ENCODE data around the gene CCNK. TPM values are rescaled to one million over a fixed set of nuclear protein-coding genes. Genes with fewer than 3 reads are reported as not detected.

Gene CCNK
- total RNA-seq, 2 donors from 2014 or later, result 5.3 to 9.6 TPM

GRCh38 chr14:99497894-99498293 is 16.7 kb downstream of the CCNK start:
- H3K27me3 ChIP-seq, result no peaks in the 10 kb centered on the region
- intact Hi-C loops (cut with DNase I), result no loop called here
- H3K4me3 ChIP-seq, result no peak overlapping the region
- peaks cover 19 to 35% of the 10 kb centered on the region in 2 donors for H3K36me3 ChIP-seq (replicated peaks in 1 of 2; ENCODE audit: insufficient read depth in 1 of 2, low read depth in 2 of 2)
- WGBS, 2 donors, result 88 to 95% methylated on average over 3 of the region's 3 CpGs
- no peak for DNase-seq
- no peak for TF ChIP-seq POLR2A (IDR thresholded peaks at IDR 0.05)
- no peak overlapping the region for H3K27ac ChIP-seq
- H3K9me3 ChIP-seq, result no peaks in the 10 kb centered on the region
- H3K4me1 ChIP-seq, result no peaks in the 10 kb centered on the region
- ATAC-seq, result no peak

GRCh38 chr14:99502989-99503421 is 21.8 kb downstream of the CCNK start:
- DNase-seq, result no peak
- intact Hi-C loops (cut with DNase I), result no loop called here
- WGBS, 2 donors, result 79 to 83% methylated on average over 5 to 14 of the region's 14 CpGs
- no peaks in the 10 kb centered on the region for H3K27me3 ChIP-seq
- no peak for TF ChIP-seq POLR2A (IDR thresholded peaks at IDR 0.05)
- no peak for TF ChIP-seq CTCF (IDR thresholded peaks at IDR 0.05)
- ATAC-seq, result no peak
- H3K4me3 ChIP-seq, result no peak overlapping the region
- H3K4me1 ChIP-seq, result peaks cover 1% of the 10 kb centered on the region
- H3K9me3 ChIP-seq, result no peaks in the 10 kb centered on the region
- no peak overlapping the region for H3K27ac ChIP-seq
- H3K36me3 ChIP-seq (replicated peaks in 1 of 2; ENCODE audit: insufficient read depth in 1 of 2, low read depth in 2 of 2), result peaks cover 9 to 46% of the 10 kb centered on the region in 2 donors

GRCh38 chr14:99503848-99504453 is 22.7 kb downstream of the CCNK start:
- peaks cover 9 to 49% of the 10 kb centered on the region in 2 donors for H3K36me3 ChIP-seq (replicated peaks in 1 of 2; ENCODE audit: insufficient read depth in 1 of 2, low read depth in 2 of 2)
- intact Hi-C loops (cut with DNase I), result no loop called here

GRCh38 chr14:99505089-99505488 is 23.9 kb downstream of the CCNK start:
- no peak overlapping the region for H3K4me3 ChIP-seq
- H3K4me1 ChIP-seq, result peaks cover 16% of the 10 kb centered on the region
- intact Hi-C loops (cut with DNase I), result no loop called here
- ATAC-seq (no peak), DNase-seq (no peak)
- 87 to 96% methylated on average over 5 of the region's 5 CpGs for WGBS, 2 donors
- peaks cover 9 to 55% of the 10 kb centered on the region in 2 donors for H3K36me3 ChIP-seq (replicated peaks in 1 of 2; ENCODE audit: insufficient read depth in 1 of 2, low read depth in 2 of 2)
- H3K9me3 ChIP-seq, result no peaks in the 10 kb centered on the region
- H3K27me3 ChIP-seq, result no peaks in the 10 kb centered on the region
- no peak for TF ChIP-seq POLR2A (IDR thresholded peaks at IDR 0.05)
- H3K27ac ChIP-seq, result no peak overlapping the region

More at GRCh38 chr14:99503848-99504453, 22.7 kb downstream of the CCNK start:
- DNase-seq, result no peak
- H3K9me3 ChIP-seq, result no peaks in the 10 kb centered on the region
- 65 to 81% methylated on average over 4 of the region's 4 CpGs for WGBS, 2 donors
- ATAC-seq, result no peak
- H3K27me3 ChIP-seq, result no peaks in the 10 kb centered on the region
- TF ChIP-seq POLR2A (IDR thresholded peaks at IDR 0.05) (no peak), CTCF (IDR thresholded peaks at IDR 0.05) (no peak)
- no peak overlapping the region for H3K27ac ChIP-seq
- H3K4me1 ChIP-seq, result peaks cover 11% of the 10 kb centered on the region
- no peak overlapping the region for H3K4me3 ChIP-seq

- no peaks in the 10 kb centered on the region for H3K9me3 ChIP-seq
Measured at GRCh38 chr14:99506276-99506675, 25.1 kb downstream of the CCNK start.

More at GRCh38 chr14:99506276-99506675, 25.1 kb downstream of the CCNK start:
- no peak for ATAC-seq
- 94 to 96% methylated on average over 6 of the region's 6 CpGs for WGBS, 2 donors
- no peak for TF ChIP-seq CTCF (IDR thresholded peaks at IDR 0.05)
- TF ChIP-seq POLR2A (IDR thresholded peaks at IDR 0.05), result no peak
- Histone ChIP-seq H3K4me1 (peaks cover 16% of the 10 kb centered on the region), H3K4me3 (no peak overlapping the region), H3K36me3 (replicated peaks in 1 of 2; ENCODE audit: insufficient read depth in 1 of 2, low read depth in 2 of 2) (peaks cover 9 to 51% of the 10 kb centered on the region in 2 donors), H3K27me3 (no peaks in the 10 kb centered on the region), H3K27ac (no peak overlapping the region)
- intact Hi-C loops (cut with DNase I), result no loop called here
- no peak for DNase-seq
